AG04450 (cell line): Measurements from ENCODE around the gene SPSB4. TPM values are rescaled to one million over a fixed set of nuclear protein-coding genes. Genes with fewer than 3 reads are reported as not detected.

ENCODE experiments used
- CTCF ChIA-PET: fragments of 300-600, 350-600 bp; formaldehyde crosslinking; extraction: SDS; loops from one replicate; lab custom pipeline; 2022; ENCODE audit warnings: antibody characterized with exemption, inconsistent platforms; lab: Charles Lee
- POLR2A ChIA-PET: fragments of 350-600 bp; formaldehyde crosslinking; extraction: SDS; loops from one replicate; lab custom pipeline; 2021; ENCODE audit warnings: antibody characterized with exemption, inconsistent platforms; lab: Yijun Ruan, JAX
- DNase-seq: peaks from one replicate; pipeline ENCODE4 v3.0.0-alpha.2; 2011; ENCODE audit warnings: low read depth, low spot score
- H3K27ac ChIP-seq: one replicate; pipeline ENCODE4 v1.5.1; 2012; ENCODE audit warnings: low read depth, low read length, control low read depth
- H3K27me3 ChIP-seq: one replicate; pipeline ENCODE4 v1.6.0; 2012; ENCODE audit warnings: low read length; ENCODE audit not compliant: control insufficient read depth, insufficient read depth
- H3K4me3 ChIP-seq: 2 replicates; pipeline ENCODE4 v1.5.1; 2011; ENCODE audit warnings: mild to moderate bottlenecking, low read depth, low read length, control low read depth
- H3K9me3 ChIP-seq: 2 replicates; pipeline ENCODE4 v1.5.1; 2012; ENCODE audit warnings: low read length; ENCODE audit not compliant: control insufficient read depth, insufficient read depth
- CTCF ChIP-seq: IDR thresholded peaks from 2 replicates; pipeline ENCODE4 v1.5.1; 2011; ENCODE audit warnings: low read depth, low read length, control low read depth, inconsistent platforms
- polyA plus RNA-seq: library from polyadenylated mRNA; depleted of rRNA; stranded (reverse); fragments of >200 nt; gene quantifications from 2 replicates; pipeline ENCODE4 v1.2.3, GENCODE V29; 2011

The SPSB4 gene
- polyA plus RNA-seq, 1 experiment: not detected

DNA sequence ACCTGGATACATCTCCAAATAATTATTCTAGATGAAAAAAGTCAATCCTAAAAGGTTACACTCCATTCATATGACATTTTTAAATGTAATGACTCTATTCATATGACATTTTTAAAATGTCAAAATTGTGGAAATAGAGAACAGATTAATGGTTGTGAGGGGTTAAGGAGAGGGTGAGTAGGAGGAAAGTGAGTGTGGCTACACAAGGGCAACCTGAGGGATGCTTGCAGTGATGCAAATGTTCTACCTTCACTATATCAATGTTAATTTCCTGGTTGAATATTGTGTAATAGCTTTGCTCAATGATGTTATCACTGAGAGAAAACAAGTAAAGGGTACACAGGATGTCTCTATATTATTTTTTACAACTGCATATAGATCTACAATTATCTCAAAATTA lies 125.6 kb downstream of the SPSB4 start:
- CTCF ChIA-PET: interaction anchor here (2.8 kb wide), 1 partner anchor 15 kb away, joined by 16 read pairs; no protein-coding TSS in a partner anchor
- no peak for TF ChIP-seq CTCF
- Histone ChIP-seq H3K4me3 (no peak overlapping the region), H3K27ac (no peak overlapping the region), H3K9me3 (no peaks in the 10 kb centered on the region; the same call in none of the 2 replicates), H3K27me3 (peaks cover 2% of the 10 kb centered on the region)
- no peak for DNase-seq
- POLR2A ChIA-PET: interaction anchor here (0.7 kb wide), 1 partner anchor 782 kb away, joined by 3 read pairs; no protein-coding TSS in a partner anchor

- no peak for TF ChIP-seq CTCF
- Histone ChIP-seq H3K27ac (no peak overlapping the region), H3K27me3 (peaks cover 2% of the 10 kb centered on the region), H3K9me3 (no peaks in the 10 kb centered on the region; the same call in none of the 2 replicates), H3K4me3 (no peak overlapping the region)
- ChIA-PET CTCF (interaction anchor here (1.2 to 2.8 kb wide), 2 partner anchors 13 to 16 kb away, joined by 3 to 16 read pairs; no protein-coding TSS in a partner anchor), POLR2A (no interaction called here)
- no peak for DNase-seq
These were observed 126.9 kb downstream of the SPSB4 start for GRCh38 chr3:141178026-141178425.

DNA sequence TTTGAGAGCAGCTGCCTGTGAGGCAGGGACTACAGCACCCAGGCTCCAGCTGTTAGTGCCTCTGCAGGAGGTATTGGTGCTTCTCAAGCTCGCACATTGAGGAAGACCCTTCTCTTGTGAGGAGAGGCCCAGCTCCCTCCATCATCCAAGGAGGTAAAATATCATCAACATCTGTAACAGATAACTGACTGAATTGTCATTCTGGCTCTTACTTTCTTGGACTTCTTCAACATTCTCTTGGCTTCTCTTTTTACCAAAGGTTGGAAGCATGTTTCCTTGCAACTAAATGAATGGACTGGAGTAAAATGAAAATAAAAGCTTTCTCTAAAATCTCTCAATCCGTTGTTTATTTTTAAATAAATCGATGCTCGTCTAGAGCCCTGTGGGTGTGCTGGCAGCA lies 127.4 kb downstream of the SPSB4 start:
- H3K27ac ChIP-seq: no peak overlapping the region
- no peak overlapping the region for H3K4me3 ChIP-seq
- H3K27me3 ChIP-seq: peaks cover 2% of the 10 kb centered on the region
- no peak for TF ChIP-seq CTCF
- ChIA-PET CTCF (interaction anchor here (1.2 to 2.8 kb wide), 3 partner anchors 13 to 15 kb away, joined by 3 to 16 read pairs (median 7); no protein-coding TSS in a partner anchor), POLR2A (no interaction called here)
- no peaks in the 10 kb centered on the region; the same call in none of the 2 replicates for H3K9me3 ChIP-seq
- no peak for DNase-seq

DNA sequence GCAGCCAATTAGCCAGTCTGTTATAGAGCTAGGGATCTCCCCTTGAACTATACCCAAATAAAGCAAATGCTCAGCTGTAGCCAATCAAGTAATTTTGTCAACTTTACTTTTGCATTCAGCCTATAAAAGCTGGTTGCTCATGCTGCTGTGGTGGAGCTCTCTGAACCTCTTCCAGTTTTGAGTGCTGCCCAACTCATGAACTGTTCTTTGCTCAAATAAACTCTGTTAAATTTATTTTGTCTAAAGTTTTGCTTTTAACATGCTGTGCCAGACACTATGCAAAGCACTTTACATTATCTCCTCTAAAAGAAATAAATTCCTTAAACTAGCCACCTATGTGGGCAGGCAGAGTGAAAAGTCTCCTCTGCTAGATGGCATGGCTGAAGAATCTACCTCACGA lies 128.8 kb downstream of the SPSB4 start:
- Histone ChIP-seq H3K27ac (no peak overlapping the region), H3K9me3 (no peaks in the 10 kb centered on the region; the same call in none of the 2 replicates), H3K27me3 (peaks cover 2% of the 10 kb centered on the region), H3K4me3 (no peak overlapping the region)
- ChIA-PET CTCF (interaction anchor here (1.3 to 1.6 kb wide), 2 partner anchors 12 to 180 kb away, joined by 3 to 7 read pairs; no protein-coding TSS in a partner anchor), POLR2A (no interaction called here)
- DNase-seq: no peak
- no peak for TF ChIP-seq CTCF

DNA sequence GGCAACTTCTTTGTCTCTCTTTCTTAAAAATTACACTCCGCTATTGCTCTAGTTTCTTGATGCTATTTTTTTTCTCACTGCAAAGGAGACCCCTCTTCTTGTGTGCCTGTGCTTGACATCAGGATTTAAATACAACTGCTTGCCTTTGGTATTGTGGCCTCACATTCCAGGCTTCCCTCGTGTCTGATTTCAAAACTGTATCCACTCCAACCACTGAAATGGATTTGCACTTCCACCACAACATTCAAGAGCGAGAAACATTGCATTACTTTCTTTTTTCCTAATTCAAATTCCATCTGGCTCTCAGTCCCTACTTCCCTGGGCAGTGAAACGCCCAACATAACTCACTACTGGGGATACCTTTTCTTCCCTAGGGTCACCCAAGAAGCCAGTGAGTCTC lies 130.0 kb downstream of the SPSB4 start:
- DNase-seq: no peak
- ChIA-PET POLR2A (no interaction called here), CTCF (interaction anchor here (1.4 kb wide), 1 partner anchor 10 kb away, joined by 4 read pairs; no protein-coding TSS in a partner anchor)
- H3K27ac ChIP-seq: no peak overlapping the region
- peaks cover 8% of the 10 kb centered on the region for H3K27me3 ChIP-seq
- TF ChIP-seq CTCF: no peak
- no peak overlapping the region for H3K4me3 ChIP-seq
- H3K9me3 ChIP-seq: no peaks in the 10 kb centered on the region; the same call in 1 of the 2 replicates
